Bronchial epithelial cell (primary cell): ENCODE data around the gene IL1RL2. TPM values are rescaled to one million over a fixed set of nuclear protein-coding genes. Genes with fewer than 3 reads are reported as not detected.

Experiments
- DNase-seq: peaks from one replicate; pipeline ENCODE4 v3.0.0-alpha.2; 2010; ENCODE audit warnings: low read depth
- FAIRE-seq: peaks from 2 replicates; lab custom pipeline; 2011; peaks lifted over from hg19 to GRCh38; lab: Jason Lieb, UNC
- H3K27me3 ChIP-seq: 2 replicates; pipeline ENCODE4 v1.5.1; 2011; ENCODE audit warnings: low read length; ENCODE audit not compliant: control insufficient read depth, insufficient read depth
- H3K36me3 ChIP-seq: 2 replicates; pipeline ENCODE4 v1.5.1; 2011; ENCODE audit warnings: low read length; ENCODE audit not compliant: control insufficient read depth, insufficient read depth
- H3K4me3 ChIP-seq: 2 replicates; pipeline ENCODE4 v1.5.1; 2011; ENCODE audit warnings: mild to moderate bottlenecking, low read depth, low read length, control low read depth
- total RNA-seq: library from RNA; depleted of rRNA; stranded (reverse); fragments of >200 nt; gene quantifications from 2 replicates; pipeline ENCODE4 v1.2.1, GENCODE V29; 2014
- TF ChIP-seq, protein P1 (sequence below): IDR thresholded peaks from 2 replicates; pipeline ENCODE4 v1.5.1; 2011; ENCODE audit warnings: mild to moderate bottlenecking, moderate library complexity, low read length, control low read depth, inconsistent platforms; ENCODE audit not compliant: insufficient read depth, severe bottlenecking

The IL1RL2 gene
- total RNA-seq, 1 donor from 2014 or later: 1.8 TPM

DNA sequence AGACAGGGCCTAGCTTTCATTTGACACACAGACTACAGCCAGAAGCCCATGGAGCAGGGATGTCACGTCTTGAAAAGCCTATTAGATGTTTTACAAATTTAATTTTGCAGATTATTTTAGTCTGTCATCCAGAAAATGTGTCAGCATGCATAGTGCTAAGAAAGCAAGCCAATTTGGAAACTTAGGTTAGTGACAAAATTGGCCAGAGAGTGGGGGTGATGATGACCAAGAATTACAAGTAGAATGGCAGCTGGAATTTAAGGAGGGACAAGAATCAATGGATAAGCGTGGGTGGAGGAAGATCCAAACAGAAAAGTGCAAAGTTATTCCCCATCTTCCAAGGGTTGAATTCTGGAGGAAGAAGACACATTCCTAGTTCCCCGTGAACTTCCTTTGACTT is 7.8 kb upstream of the IL1RL2 start:
- TF ChIP-seq, protein P1, sequence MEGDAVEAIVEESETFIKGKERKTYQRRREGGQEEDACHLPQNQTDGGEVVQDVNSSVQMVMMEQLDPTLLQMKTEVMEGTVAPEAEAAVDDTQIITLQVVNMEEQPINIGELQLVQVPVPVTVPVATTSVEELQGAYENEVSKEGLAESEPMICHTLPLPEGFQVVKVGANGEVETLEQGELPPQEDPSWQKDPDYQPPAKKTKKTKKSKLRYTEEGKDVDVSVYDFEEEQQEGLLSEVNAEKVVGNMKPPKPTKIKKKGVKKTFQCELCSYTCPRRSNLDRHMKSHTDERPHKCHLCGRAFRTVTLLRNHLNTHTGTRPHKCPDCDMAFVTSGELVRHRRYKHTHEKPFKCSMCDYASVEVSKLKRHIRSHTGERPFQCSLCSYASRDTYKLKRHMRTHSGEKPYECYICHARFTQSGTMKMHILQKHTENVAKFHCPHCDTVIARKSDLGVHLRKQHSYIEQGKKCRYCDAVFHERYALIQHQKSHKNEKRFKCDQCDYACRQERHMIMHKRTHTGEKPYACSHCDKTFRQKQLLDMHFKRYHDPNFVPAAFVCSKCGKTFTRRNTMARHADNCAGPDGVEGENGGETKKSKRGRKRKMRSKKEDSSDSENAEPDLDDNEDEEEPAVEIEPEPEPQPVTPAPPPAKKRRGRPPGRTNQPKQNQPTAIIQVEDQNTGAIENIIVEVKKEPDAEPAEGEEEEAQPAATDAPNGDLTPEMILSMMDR: no peak

DNA sequence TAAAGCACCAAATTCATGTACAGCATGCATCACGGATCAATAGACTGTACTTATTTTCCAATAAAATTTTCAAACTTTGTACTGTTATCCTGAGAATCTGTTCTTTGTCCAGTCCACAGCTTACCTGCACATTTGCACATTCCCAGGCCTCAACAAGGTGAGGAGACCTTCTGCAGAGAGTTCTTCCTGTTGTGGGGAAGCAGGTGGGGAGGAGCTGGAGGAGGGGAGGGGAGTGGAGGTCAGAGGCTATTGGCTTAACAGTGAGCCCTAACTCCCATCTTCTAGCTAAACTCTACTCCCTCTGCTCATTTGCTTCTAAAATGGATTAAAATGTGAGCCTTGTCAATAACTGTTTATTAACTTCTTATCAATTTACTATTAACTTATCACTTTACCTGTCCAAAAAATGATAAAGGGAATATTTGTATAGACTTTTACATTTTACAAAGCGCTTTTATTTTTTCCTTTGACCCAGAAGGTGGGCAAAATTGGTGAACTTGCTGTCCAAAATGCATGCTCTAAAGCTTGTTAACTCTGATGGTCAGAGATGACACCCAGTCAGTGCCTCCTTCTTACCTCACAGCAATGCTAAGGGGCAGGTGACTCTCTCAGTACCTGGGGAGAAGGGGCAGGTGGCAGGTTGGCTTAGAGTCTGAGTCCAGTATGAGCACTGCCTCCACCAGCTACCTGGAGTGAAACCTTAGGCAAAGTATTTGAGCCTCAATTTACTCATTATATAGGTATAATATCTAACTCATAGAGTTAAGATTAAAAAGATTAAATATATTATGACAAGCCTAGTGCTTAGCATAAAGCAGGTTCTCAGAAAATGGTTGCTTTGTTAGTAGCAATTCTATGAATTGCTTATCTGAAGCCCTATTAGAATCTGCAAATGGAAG is 6.8 kb upstream of the IL1RL2 start:
- FAIRE-seq (no peak), DNase-seq (no peak)
- TF ChIP-seq, protein P1: no peak
- Histone ChIP-seq H3K27me3 (no peaks in the 10 kb centered on the region), H3K36me3 (no peaks in the 10 kb centered on the region), H3K4me3 (no peak overlapping the region)

More for the DNA sequence above, 7.8 kb upstream of the IL1RL2 start:
- H3K4me3 ChIP-seq: no peak overlapping the region
- H3K27me3 ChIP-seq: no peaks in the 10 kb centered on the region
- FAIRE-seq: no peak
- DNase-seq: no peak
- no peaks in the 10 kb centered on the region for H3K36me3 ChIP-seq

DNA sequence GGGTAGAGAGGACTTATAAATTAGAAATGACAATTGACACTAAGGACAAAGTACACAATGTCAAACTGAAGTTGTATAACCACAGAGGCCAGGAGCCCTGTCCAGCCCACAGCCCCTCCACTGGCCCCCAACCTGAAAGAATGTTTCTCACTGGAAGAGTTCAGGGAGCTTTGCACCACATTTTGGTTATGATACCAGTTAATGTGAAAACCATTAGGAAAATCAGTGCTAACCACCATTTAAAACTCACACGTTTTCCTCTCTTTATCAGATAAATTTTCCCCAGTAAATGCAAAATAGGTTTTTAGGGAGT is 6.2 kb upstream of the IL1RL2 start:
- no peaks in the 10 kb centered on the region for H3K36me3 ChIP-seq
- H3K27me3 ChIP-seq: no peaks in the 10 kb centered on the region
- DNase-seq: no peak
- TF ChIP-seq, protein P1: no peak
- H3K4me3 ChIP-seq: no peak overlapping the region
- FAIRE-seq: no peak

DNA sequence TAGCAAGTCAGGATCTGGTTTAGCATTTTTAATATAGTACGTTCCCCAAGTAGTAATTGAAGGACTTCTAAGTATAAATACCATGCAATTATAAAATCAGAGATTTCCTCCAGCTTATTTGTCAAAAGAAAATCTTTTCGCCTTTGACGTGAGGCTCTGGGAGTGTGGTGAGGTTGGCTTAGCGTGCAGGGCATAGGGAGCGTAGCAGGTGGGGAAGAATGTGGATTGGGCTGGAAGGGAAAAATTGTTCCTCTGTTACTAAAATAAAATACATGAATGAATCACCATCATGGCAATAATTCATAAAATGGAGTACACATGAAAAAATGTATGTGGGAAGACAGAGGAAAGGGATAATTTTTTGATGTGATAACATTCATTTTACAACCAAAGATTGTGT is 5.4 kb upstream of the IL1RL2 start:
- no peak for DNase-seq
- FAIRE-seq: no peak

DNA sequence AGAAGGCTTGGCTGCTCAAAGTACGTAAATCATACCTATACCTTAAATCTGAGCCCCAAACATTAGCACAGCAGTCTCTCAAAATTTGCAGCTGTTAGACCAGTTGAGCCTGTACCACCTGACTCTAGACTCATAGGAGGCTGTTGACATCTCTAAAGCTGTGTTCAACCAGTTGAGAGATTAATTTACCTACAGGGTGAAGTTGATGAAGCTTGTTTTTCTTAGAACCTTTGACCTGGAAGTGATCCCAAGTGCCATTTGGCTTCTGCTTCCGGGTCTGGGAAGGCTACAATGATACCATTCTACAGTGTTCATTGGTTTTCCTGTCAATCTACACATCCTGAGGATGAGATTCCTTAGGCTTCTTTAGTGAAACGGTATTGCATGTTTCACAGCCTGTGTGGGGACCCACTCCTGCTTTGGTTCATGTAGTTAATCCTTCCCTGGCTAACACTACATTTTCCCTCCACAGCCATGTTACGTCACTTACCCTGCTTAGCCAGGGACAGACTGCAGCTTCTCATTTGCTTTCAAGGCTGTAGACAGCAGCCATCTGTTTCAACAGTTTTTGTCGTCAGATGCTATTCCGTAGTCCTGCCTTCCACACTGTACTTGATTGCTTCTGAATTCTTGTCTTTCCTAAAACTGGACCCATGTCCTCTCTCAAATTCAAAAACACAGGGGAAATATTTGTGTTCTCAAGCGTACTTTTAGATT is 4.7 kb upstream of the IL1RL2 start:
- FAIRE-seq (no peak), DNase-seq (no peak)
- Histone ChIP-seq H3K27me3 (no peaks in the 10 kb centered on the region), H3K36me3 (no peaks in the 10 kb centered on the region), H3K4me3 (no peak overlapping the region)
- TF ChIP-seq, protein P1: no peak

More for the DNA sequence above, 5.4 kb upstream of the IL1RL2 start:
- no peaks in the 10 kb centered on the region for H3K36me3 ChIP-seq
- TF ChIP-seq, protein P1: no peak
- no peaks in the 10 kb centered on the region for H3K27me3 ChIP-seq
- H3K4me3 ChIP-seq: no peak overlapping the region
